Measurements from ENCODE around the gene TRIM9. TPM values are rescaled to one million over a fixed set of nuclear protein-coding genes. Genes with fewer than 3 reads are reported as not detected.
A peak's percentile ranks its signal among the peaks of the same experiment; 100 is the strongest.
"Not testable (repeated sequence)": the region's sequence is repeated elsewhere in the genome, so short reads cannot be mapped to it uniquely, and the experiment has no call there.

The TRIM9 gene
- total RNA-seq, 1 donor from 2014 or later = 2.3 TPM

- Mint-ChIP-seq H3K4me3 (ENCODE audit: unreplicated experiment) (no peak overlapping the region), H3K27me3 (ENCODE audit: unreplicated experiment) (no peaks in the 10 kb centered on the region), H3K27ac (ENCODE audit: unreplicated experiment) (no peak overlapping the region), H3K4me1 (ENCODE audit: unreplicated experiment) (no peaks in the 10 kb centered on the region), H3K36me3 (ENCODE audit: low read depth, unreplicated experiment) (no peaks in the 10 kb centered on the region), H3K9me3 (ENCODE audit: unreplicated experiment) (no peaks in the 10 kb centered on the region)
- no peak for DNase-seq (ENCODE audit: low spot score)
- TF ChIP-seq, protein P1, sequence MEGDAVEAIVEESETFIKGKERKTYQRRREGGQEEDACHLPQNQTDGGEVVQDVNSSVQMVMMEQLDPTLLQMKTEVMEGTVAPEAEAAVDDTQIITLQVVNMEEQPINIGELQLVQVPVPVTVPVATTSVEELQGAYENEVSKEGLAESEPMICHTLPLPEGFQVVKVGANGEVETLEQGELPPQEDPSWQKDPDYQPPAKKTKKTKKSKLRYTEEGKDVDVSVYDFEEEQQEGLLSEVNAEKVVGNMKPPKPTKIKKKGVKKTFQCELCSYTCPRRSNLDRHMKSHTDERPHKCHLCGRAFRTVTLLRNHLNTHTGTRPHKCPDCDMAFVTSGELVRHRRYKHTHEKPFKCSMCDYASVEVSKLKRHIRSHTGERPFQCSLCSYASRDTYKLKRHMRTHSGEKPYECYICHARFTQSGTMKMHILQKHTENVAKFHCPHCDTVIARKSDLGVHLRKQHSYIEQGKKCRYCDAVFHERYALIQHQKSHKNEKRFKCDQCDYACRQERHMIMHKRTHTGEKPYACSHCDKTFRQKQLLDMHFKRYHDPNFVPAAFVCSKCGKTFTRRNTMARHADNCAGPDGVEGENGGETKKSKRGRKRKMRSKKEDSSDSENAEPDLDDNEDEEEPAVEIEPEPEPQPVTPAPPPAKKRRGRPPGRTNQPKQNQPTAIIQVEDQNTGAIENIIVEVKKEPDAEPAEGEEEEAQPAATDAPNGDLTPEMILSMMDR (IDR thresholded peaks at IDR 0.05; ENCODE audit: unreplicated experiment) = no peak
Measured at GRCh38 chr14:50957296-50957695, 137.6 kb downstream of the TRIM9 start.

DNA sequence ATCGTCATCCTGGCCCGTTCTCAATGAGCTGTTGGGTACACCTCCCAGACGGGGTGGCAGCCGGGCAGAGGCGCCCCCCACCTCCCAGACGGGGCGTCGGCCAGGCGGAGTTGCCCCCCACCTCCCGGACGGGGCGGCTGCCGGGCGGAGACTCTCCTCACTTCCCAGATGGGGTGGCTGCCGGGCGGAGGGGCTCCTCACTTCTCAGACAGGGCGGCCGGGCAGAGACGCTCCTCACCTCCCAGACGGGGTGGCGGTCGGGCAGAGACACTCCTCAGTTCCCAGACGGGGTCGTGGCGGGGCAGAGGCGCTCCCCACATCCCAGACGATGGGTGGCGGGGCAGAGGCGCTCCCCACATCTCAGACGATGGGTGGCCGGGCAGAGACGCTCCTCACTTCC lies 138.5 kb downstream of the TRIM9 start:
- not testable (repeated sequence) for H3K36me3 Mint-ChIP-seq (ENCODE audit: low read depth, unreplicated experiment); H3K27me3 Mint-ChIP-seq (ENCODE audit: unreplicated experiment); H3K4me3 Mint-ChIP-seq (ENCODE audit: unreplicated experiment); H3K27ac Mint-ChIP-seq (ENCODE audit: unreplicated experiment); H3K4me1 Mint-ChIP-seq (ENCODE audit: unreplicated experiment); H3K9me3 Mint-ChIP-seq (ENCODE audit: unreplicated experiment); DNase-seq (ENCODE audit: low spot score)

- TF ChIP-seq, protein P1 (IDR thresholded peaks at IDR 0.05; ENCODE audit: unreplicated experiment) = no peak
- H3K27ac Mint-ChIP-seq (ENCODE audit: unreplicated experiment) = no peak overlapping the region
- H3K4me3 Mint-ChIP-seq (ENCODE audit: unreplicated experiment) = no peak overlapping the region
- H3K36me3 Mint-ChIP-seq (ENCODE audit: low read depth, unreplicated experiment) = no peaks in the 10 kb centered on the region
- no peaks in the 10 kb centered on the region for H3K27me3 Mint-ChIP-seq (ENCODE audit: unreplicated experiment)
- no peaks in the 10 kb centered on the region for H3K4me1 Mint-ChIP-seq (ENCODE audit: unreplicated experiment)
- DNase-seq (ENCODE audit: low spot score) = peak; percentile 26
- H3K9me3 Mint-ChIP-seq (ENCODE audit: unreplicated experiment) = no peaks in the 10 kb centered on the region
Measured at GRCh38 chr14:50955373-50956043, 139.4 kb downstream of the TRIM9 start.

DNA sequence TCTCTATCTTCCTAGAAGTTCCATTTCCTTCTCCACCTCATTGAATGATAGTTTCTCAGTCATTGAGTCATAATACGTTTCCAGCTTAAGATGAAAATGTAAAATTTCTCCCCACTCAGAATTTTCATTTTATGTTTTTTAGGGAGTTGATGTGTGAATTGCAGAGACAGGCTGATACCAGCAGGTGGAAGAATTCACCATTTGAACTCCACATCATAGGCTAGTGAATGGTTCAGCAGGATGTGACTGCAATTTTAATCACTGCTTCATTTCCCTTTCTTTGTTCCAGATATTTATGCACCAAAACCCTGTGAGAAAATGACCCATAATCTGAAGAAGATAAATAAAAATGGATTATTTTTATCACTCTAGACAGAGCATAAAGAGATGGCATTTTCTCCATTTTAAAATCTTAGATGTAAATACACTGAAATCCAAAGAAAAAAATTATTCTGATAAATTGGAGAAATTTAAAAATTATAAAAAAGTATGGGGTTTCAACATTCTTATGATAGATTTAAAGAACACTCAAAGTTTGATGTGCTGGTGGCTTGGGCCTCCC lies 140.0 kb downstream of the TRIM9 start:
- TF ChIP-seq, protein P1 (IDR thresholded peaks at IDR 0.05; ENCODE audit: unreplicated experiment) = peak; percentile 57
- no peak for DNase-seq (ENCODE audit: low spot score)
- no peaks in the 10 kb centered on the region for H3K9me3 Mint-ChIP-seq (ENCODE audit: unreplicated experiment)
- no peaks in the 10 kb centered on the region for H3K4me1 Mint-ChIP-seq (ENCODE audit: unreplicated experiment)
- H3K27ac Mint-ChIP-seq (ENCODE audit: unreplicated experiment) = no peak overlapping the region
- no peaks in the 10 kb centered on the region for H3K27me3 Mint-ChIP-seq (ENCODE audit: unreplicated experiment)
- H3K4me3 Mint-ChIP-seq (ENCODE audit: unreplicated experiment) = no peak overlapping the region
- no peaks in the 10 kb centered on the region for H3K36me3 Mint-ChIP-seq (ENCODE audit: low read depth, unreplicated experiment)

GRCh38 chr14:50953502-50953901 lies 141.4 kb downstream of the TRIM9 start:
- TF ChIP-seq, protein P1 (IDR thresholded peaks at IDR 0.05; ENCODE audit: unreplicated experiment) = no peak
- H3K4me3 Mint-ChIP-seq (ENCODE audit: unreplicated experiment) = no peak overlapping the region
- H3K27ac Mint-ChIP-seq (ENCODE audit: unreplicated experiment) = no peak overlapping the region
- no peaks in the 10 kb centered on the region for H3K4me1 Mint-ChIP-seq (ENCODE audit: unreplicated experiment)
- no peaks in the 10 kb centered on the region for H3K9me3 Mint-ChIP-seq (ENCODE audit: unreplicated experiment)
- no peaks in the 10 kb centered on the region for H3K27me3 Mint-ChIP-seq (ENCODE audit: unreplicated experiment)
- no peaks in the 10 kb centered on the region for H3K36me3 Mint-ChIP-seq (ENCODE audit: low read depth, unreplicated experiment)
- no peak for DNase-seq (ENCODE audit: low spot score)
